Lower lobe of right lung (tissue), 2 donors: Measurements from ENCODE around the gene TIGD6. TPM values are rescaled to one million over a fixed set of nuclear protein-coding genes. Genes with fewer than 3 reads are reported as not detected.

Experiments
- ATAC-seq, 2 donors: fragments of 200-7000 bp; cut with Tn5 transposase; one replicate each; pipeline ENCODE4 v1.9.1; 2020 to 2022; ENCODE audit warnings: mild to moderate bottlenecking in 2 of 2, moderate library complexity in 2 of 2
- DNase-seq: peaks from one replicate; pipeline ENCODE4 v3.0.0-alpha.2; 2020
- H3K27ac ChIP-seq: fragments of 200-600 bp; one replicate; pipeline ENCODE4 v1.8.0; 2022
- H3K27me3 ChIP-seq: fragments of 200-600 bp; one replicate; pipeline ENCODE4 v1.8.0; 2022; ENCODE audit warnings: low read depth
- H3K36me3 ChIP-seq: fragments of 200-600 bp; one replicate; pipeline ENCODE4 v1.8.0; 2022; ENCODE audit warnings: mild to moderate bottlenecking
- H3K4me1 ChIP-seq: fragments of 200-600 bp; one replicate; pipeline ENCODE4 v1.8.0; 2022
- H3K4me3 ChIP-seq: fragments of 200-600 bp; one replicate; pipeline ENCODE4 v1.8.0; 2022; ENCODE audit warnings: mild to moderate bottlenecking
- H3K9me3 ChIP-seq: fragments of 200-600 bp; one replicate; pipeline ENCODE4 v1.8.0; 2022
- intact Hi-C: fragments of 100-400 bp; cut with DNase I; formaldehyde crosslinking; loops from one replicate; pipeline ENCODE4 v1.11.0; 2022
- long read RNA-seq: library from polyadenylated mRNA; unstranded; transcript quantifications from one replicate; pipeline ENCODE4 v2.0.0, GENCODE V29; 2021
- total RNA-seq: library from RNA; stranded (reverse); fragmentation: NEBNext Ultra II Directional; extraction: Animal tissue kit (Norgen Biotek cat#: 25700); gene quantifications from one replicate; pipeline ENCODE4 v1.2.1, GENCODE V29; 2021
- TF ChIP-seq, protein P1 (sequence below): fragments of 200-600 bp; IDR thresholded peaks from one replicate; pipeline ENCODE4 v1.8.0; 2022; ENCODE audit warnings: antibody characterized with exemption, mild to moderate bottlenecking
- donor health status: DM: no; HTN: yes; CAD: no; lungs with severe emphysema.

Gene TIGD6
- 4.8 TPM for total RNA-seq
- long read RNA-seq, full-length matches to known transcripts, result 3 of 6 reads
- long read RNA-seq, partial matches to known transcripts, result 0 of 6 reads
- long read RNA-seq, other reads (novel, unspliced or antisense), result 3 of 6 reads

DNA sequence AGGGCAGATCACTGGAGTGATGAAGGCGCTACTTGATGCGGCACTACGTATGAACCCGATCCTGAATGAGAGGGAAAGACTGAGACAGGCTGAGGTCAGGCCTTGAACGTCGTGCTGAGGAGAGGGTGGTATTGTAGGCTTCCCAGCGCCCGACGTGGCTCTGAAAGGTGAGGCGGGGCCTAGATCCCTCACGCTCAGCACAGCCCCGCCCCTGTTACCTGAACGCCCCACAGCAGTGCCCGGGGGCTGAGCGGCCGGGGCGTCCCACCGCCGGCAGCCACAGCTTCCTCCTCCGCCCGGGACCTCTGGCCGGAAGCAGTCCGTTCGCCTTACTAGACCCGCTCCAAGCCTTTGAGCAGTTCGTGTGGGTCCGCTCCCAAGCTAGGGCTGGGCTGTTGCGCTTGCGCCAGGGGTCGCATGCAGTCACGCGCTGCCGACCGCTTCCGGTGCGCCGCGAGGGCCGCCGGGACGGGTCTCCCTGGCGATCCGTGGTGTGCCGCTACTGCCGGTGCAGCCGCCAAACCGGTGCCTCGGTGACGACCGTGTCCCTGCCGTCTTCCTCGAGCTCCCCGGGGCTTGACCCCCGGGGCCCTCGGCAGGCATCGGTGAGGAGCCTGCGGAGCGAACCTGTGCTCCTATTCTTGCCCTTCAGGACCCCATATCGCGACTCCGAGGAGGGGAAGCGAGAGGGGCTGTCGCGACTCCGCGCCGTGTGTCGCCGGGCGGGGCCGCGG lies at the start of gene TIGD6, which contains the start of gene HMGXB3:
TIGD6 (minus strand) TSS at position 399 of the 734 bp plus-strand sequence. CDS start 4,306 bp downstream, outside the sequence.
HMGXB3 (plus strand) TSS at position 484 of the 734 bp plus-strand sequence. CDS start 4,114 bp downstream, outside the sequence.
- Histone ChIP-seq H3K27me3 (no peaks in the 10 kb centered on the region), H3K27ac (peak within 1 kb of the TSS; percentile 96), H3K9me3 (no peaks in the 10 kb centered on the region), H3K4me3 (peak within 1 kb of the TSS; percentile 77), H3K36me3 (peaks cover 27% of the 10 kb centered on the region), H3K4me1 (peaks cover 30% of the 10 kb centered on the region)
- ATAC-seq (peak; percentile 96), DNase-seq (peak; percentile 95)
- TF ChIP-seq, protein P1, sequence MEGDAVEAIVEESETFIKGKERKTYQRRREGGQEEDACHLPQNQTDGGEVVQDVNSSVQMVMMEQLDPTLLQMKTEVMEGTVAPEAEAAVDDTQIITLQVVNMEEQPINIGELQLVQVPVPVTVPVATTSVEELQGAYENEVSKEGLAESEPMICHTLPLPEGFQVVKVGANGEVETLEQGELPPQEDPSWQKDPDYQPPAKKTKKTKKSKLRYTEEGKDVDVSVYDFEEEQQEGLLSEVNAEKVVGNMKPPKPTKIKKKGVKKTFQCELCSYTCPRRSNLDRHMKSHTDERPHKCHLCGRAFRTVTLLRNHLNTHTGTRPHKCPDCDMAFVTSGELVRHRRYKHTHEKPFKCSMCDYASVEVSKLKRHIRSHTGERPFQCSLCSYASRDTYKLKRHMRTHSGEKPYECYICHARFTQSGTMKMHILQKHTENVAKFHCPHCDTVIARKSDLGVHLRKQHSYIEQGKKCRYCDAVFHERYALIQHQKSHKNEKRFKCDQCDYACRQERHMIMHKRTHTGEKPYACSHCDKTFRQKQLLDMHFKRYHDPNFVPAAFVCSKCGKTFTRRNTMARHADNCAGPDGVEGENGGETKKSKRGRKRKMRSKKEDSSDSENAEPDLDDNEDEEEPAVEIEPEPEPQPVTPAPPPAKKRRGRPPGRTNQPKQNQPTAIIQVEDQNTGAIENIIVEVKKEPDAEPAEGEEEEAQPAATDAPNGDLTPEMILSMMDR, result no peak
- intact Hi-C loops, result no loop called here

DNA sequence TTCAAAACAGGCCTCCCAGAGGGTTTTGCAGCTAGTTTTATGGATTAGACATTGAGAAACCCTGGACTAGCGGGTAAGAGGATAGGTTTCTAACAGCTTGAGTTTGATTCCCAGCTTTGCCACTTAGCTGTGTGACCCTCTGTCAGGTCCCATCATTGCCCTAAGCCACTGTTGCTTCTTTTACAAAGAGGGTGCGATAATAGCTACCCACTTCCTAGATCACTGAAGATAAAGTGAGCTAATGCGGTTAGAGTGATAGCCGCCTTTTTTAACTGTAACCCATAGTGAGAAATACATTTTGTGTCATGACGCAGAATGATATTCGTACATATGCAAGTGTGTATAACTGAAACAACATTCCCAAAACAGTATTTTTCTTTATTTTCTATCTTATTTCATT lies 45.6 kb upstream of the TIGD6 start:
- Histone ChIP-seq H3K36me3 (peaks cover 98% of the 10 kb centered on the region), H3K9me3 (no peaks in the 10 kb centered on the region), H3K27ac (no peak overlapping the region), H3K4me3 (no peak overlapping the region), H3K4me1 (peaks cover 19% of the 10 kb centered on the region), H3K27me3 (no peaks in the 10 kb centered on the region)
- TF ChIP-seq, protein P1, result no peak
- ATAC-seq (no peak), DNase-seq (no peak)
- intact Hi-C loops, result no loop called here

DNA sequence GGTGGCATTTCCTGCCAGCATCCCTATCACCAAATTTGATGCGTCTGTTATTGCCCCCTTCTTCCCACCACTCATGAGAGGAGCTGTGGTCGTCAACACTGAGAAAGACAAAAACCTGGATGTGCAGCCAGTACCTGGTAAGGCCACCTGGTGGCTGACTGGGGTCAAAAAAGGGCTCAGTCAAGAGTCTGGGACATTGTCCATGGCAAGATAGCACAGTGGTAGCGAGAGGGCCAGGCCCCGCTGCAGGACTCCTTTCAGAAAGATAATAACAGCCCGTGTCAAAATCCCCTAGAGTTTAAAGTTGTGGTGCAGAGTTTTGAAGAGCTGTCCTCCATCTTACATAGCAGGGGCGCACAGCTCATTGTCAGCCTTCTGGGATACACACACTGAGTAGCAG lies 45.1 kb upstream of the TIGD6 start:
- H3K4me1 ChIP-seq, result peaks cover 14% of the 10 kb centered on the region
- no peak overlapping the region for H3K27ac ChIP-seq
- intact Hi-C loops, result no loop called here
- ATAC-seq (no peak), DNase-seq (no peak)
- H3K36me3 ChIP-seq, result peaks cover 98% of the 10 kb centered on the region
- no peaks in the 10 kb centered on the region for H3K27me3 ChIP-seq
- no peaks in the 10 kb centered on the region for H3K9me3 ChIP-seq
- TF ChIP-seq, protein P1, result no peak
- no peak overlapping the region for H3K4me3 ChIP-seq

DNA sequence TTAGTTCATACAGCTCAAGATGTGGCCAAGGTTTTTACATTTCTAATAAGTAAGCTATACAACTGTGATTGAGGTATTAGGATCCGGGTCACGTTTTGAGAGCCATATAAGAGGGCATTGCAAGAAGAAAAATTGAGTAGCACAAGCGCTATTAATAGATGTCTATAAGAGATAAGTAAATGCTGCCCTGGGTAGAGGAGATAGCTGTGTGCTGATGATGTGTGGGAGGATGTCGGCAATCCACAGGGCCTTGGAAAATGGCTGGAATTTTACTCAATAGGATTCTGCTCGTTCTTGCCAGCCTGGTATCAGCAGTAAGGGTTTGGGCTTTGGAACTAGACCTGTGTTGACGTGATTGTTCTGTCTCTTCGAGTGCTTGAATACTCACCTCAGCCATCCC lies 44.3 kb upstream of the TIGD6 start:
- intact Hi-C loops, result no loop called here
- H3K9me3 ChIP-seq, result no peaks in the 10 kb centered on the region
- H3K27me3 ChIP-seq, result no peaks in the 10 kb centered on the region
- H3K27ac ChIP-seq, result no peak overlapping the region
- TF ChIP-seq, protein P1, result no peak
- H3K4me3 ChIP-seq, result no peak overlapping the region
- ATAC-seq, result no peak
- no peak for DNase-seq
- peaks cover 98% of the 10 kb centered on the region for H3K36me3 ChIP-seq
- H3K4me1 ChIP-seq, result peaks cover 13% of the 10 kb centered on the region

DNA sequence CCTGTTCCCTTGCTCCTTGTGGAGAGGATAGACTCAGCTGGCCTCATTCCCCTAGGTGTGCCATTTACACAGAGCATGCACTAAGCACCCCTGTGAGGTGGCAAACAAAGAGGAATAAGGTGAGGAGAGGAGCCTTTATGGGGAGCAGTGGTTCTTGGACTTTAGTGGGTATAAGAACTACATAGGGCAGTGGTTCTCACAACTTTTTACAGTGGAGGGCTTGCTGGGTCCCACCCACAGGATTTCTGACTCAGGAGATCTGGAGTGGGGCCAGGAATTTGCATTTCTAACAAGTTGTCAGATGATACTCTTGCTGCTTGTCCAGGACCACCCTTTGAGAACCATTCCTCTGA lies 43.9 kb upstream of the TIGD6 start:
- Histone ChIP-seq H3K36me3 (peaks cover 97% of the 10 kb centered on the region), H3K27ac (peak overlapping the region; percentile 3), H3K4me1 (peaks cover 13% of the 10 kb centered on the region), H3K9me3 (no peaks in the 10 kb centered on the region), H3K4me3 (no peak overlapping the region), H3K27me3 (no peaks in the 10 kb centered on the region)
- DNase-seq (no peak), ATAC-seq (no peak)
- TF ChIP-seq, protein P1, result no peak
- intact Hi-C loops, result no loop called here
